Panc1 (cell line): ENCODE measurements around the gene TWNK.

Experiments
- POLR2AphosphoS5 ChIP-seq: IDR thresholded peaks from 2 replicates; pipeline ENCODE4 v1.6.1; 2012; ENCODE audit warnings: mild to moderate bottlenecking, low read depth, low read length, moderate library complexity
- TF ChIP-seq, protein P1 (sequence below): fragments of 450-650 bp; IDR thresholded peaks from 2 replicates; pipeline ENCODE4 v1.5.1; 2017; ENCODE audit warnings: mild to moderate bottlenecking

DNA sequence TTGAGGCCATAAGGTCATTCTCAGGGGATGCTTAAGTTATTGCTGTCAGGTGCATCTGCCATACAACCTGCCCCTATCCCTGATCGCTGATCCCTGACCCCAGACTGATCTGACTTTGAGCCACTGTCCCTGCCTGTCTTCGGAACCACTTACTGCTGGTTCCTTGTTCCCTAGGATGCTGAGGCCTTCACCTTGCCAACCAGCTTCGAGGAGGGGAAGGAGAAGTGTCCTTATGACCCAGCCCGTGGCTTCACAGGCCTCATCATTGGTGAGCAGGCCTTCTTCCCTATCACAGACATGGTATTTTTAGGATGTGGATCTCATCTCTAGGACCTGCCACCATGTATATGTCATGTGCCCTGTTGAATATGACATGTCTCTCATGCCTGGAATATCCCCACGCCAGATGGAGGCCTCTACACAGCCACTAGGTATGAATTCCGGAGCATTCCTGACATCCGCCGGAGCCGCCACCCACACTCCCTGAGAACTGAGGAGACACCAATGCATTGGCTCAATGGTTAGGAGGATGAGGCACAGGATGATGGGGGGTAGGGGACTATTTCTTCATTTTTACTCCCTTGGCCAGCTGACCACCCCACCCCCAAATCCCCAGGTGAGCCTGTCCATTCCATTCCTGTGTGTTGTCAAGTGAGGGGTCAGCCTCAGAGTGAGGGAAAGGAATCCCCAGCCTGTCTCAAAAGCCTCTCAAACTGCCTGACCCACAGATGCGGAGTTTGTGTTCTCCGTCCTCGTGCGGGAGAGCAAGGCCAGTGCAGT is 9.0 kb upstream of the TWNK start:
- no peak for TF ChIP-seq POLR2AphosphoS5
- TF ChIP-seq, protein P1, sequence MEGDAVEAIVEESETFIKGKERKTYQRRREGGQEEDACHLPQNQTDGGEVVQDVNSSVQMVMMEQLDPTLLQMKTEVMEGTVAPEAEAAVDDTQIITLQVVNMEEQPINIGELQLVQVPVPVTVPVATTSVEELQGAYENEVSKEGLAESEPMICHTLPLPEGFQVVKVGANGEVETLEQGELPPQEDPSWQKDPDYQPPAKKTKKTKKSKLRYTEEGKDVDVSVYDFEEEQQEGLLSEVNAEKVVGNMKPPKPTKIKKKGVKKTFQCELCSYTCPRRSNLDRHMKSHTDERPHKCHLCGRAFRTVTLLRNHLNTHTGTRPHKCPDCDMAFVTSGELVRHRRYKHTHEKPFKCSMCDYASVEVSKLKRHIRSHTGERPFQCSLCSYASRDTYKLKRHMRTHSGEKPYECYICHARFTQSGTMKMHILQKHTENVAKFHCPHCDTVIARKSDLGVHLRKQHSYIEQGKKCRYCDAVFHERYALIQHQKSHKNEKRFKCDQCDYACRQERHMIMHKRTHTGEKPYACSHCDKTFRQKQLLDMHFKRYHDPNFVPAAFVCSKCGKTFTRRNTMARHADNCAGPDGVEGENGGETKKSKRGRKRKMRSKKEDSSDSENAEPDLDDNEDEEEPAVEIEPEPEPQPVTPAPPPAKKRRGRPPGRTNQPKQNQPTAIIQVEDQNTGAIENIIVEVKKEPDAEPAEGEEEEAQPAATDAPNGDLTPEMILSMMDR: no peak
